Activated CD8-positive, alpha-beta memory T cell treated with anti-CD3 and anti-CD28 coated beads for 36 hours (primary cell): ENCODE results near the gene CEP112. TPM values are rescaled to one million over a fixed set of nuclear protein-coding genes. Genes with fewer than 3 reads are reported as not detected.

Experiments used
- CTCF ChIA-PET: fragments of 350-600 bp; sonication (Branson Sonifier 250); formaldehyde crosslinking; loops from one replicate; lab custom pipeline; 2021; ENCODE audit warnings: antibody characterized with exemption; lab: Charles Lee
- POLR2A ChIA-PET: fragments of 350-600 bp; sonication (Branson Sonifier 250); formaldehyde crosslinking; loops from one replicate; lab custom pipeline; 2021; ENCODE audit warnings: antibody characterized with exemption; lab: Charles Lee
- total RNA-seq, 2 experiments: library from RNA; stranded (reverse); gene quantifications; one replicate each; pipeline ENCODE4 v1.2.3, GENCODE V29; 2021

The CEP112 gene
- total RNA-seq, 2 experiments from 2014 or later: 1.8 to 2.8 TPM

GRCh38 chr17:65956814-65957213 is 235.1 kb downstream of the CEP112 start:
- POLR2A ChIA-PET: no interaction called here

GRCh38 chr17:65954148-65954449 is 237.8 kb downstream of the CEP112 start:
- POLR2A ChIA-PET: no interaction called here
- CTCF ChIA-PET: no interaction called here

More at GRCh38 chr17:65956814-65957213, 235.1 kb downstream of the CEP112 start:
- CTCF ChIA-PET: no interaction called here

GRCh38 chr17:65953316-65954147 is 238.4 kb downstream of the CEP112 start:
- POLR2A ChIA-PET: no interaction called here
- CTCF ChIA-PET: no interaction called here

GRCh38 chr17:65952586-65952985 is 239.3 kb downstream of the CEP112 start:
- CTCF ChIA-PET: no interaction called here
- POLR2A ChIA-PET: no interaction called here

- POLR2A ChIA-PET: no interaction called here
- CTCF ChIA-PET: no interaction called here
Measured at GRCh38 chr17:65952015-65952414, 239.9 kb downstream of the CEP112 start.

- POLR2A ChIA-PET: no interaction called here
- CTCF ChIA-PET: no interaction called here
Measured at GRCh38 chr17:65947831-65948230, 244.1 kb downstream of the CEP112 start.

- ChIA-PET POLR2A (no interaction called here), CTCF (interaction anchor here (0.6 kb wide), 1 partner anchor 441 kb away, joined by 4 read pairs; no protein-coding TSS in a partner anchor)
Measured at GRCh38 chr17:65942592-65942991, 249.3 kb downstream of the CEP112 start.

GRCh38 chr17:65941356-65941899 is 250.5 kb downstream of the CEP112 start:
- CTCF ChIA-PET: no interaction called here
- POLR2A ChIA-PET: no interaction called here

- CTCF ChIA-PET: no interaction called here
- POLR2A ChIA-PET: interaction anchor here (0.5 kb wide), 1 partner anchor 908 kb away, joined by 10 read pairs; no protein-coding TSS in a partner anchor
Measured at GRCh38 chr17:65936013-65936412, 255.9 kb downstream of the CEP112 start.

- POLR2A ChIA-PET: no interaction called here
- CTCF ChIA-PET: no interaction called here
Measured at GRCh38 chr17:65933290-65933689, 258.6 kb downstream of the CEP112 start.

GRCh38 chr17:65931246-65932149 is 260.4 kb downstream of the CEP112 start:
- POLR2A ChIA-PET: no interaction called here

GRCh38 chr17:65930140-65930730 is 261.7 kb downstream of the CEP112 start:
- ChIA-PET POLR2A (no interaction called here), CTCF (no interaction called here)

More at GRCh38 chr17:65931246-65932149, 260.4 kb downstream of the CEP112 start:
- CTCF ChIA-PET: interaction anchor here (0.6 kb wide), 1 partner anchor 218 kb away, joined by 4 read pairs; no protein-coding TSS in a partner anchor

GRCh38 chr17:65926599-65926998 is 265.3 kb downstream of the CEP112 start:
- CTCF ChIA-PET: no interaction called here

GRCh38 chr17:65925606-65926307 is 266.2 kb downstream of the CEP112 start:
- ChIA-PET POLR2A (interaction anchor here (0.6 kb wide), 1 partner anchor 97 kb away, joined by 6 read pairs; no protein-coding TSS in a partner anchor), CTCF (no interaction called here)

More at GRCh38 chr17:65926599-65926998, 265.3 kb downstream of the CEP112 start:
- POLR2A ChIA-PET: no interaction called here

- ChIA-PET POLR2A (no interaction called here), CTCF (no interaction called here)
Measured at GRCh38 chr17:65920996-65921395, 270.9 kb downstream of the CEP112 start.

GRCh38 chr17:65918916-65919315 is 273.0 kb downstream of the CEP112 start:
- CTCF ChIA-PET: no interaction called here

GRCh38 chr17:65918500-65918899 is 273.4 kb downstream of the CEP112 start:
- ChIA-PET CTCF (no interaction called here), POLR2A (no interaction called here)

More at GRCh38 chr17:65918916-65919315, 273.0 kb downstream of the CEP112 start:
- POLR2A ChIA-PET: no interaction called here

GRCh38 chr17:65917560-65917959 is 274.4 kb downstream of the CEP112 start:
- ChIA-PET POLR2A (no interaction called here), CTCF (no interaction called here)

GRCh38 chr17:65916425-65916824 is 275.5 kb downstream of the CEP112 start:
- POLR2A ChIA-PET: no interaction called here

More at GRCh38 chr17:65916425-65916824, 275.5 kb downstream of the CEP112 start:
- CTCF ChIA-PET: interaction anchor here (0.8 kb wide), 1 partner anchor 378 kb away, joined by 3 read pairs; no protein-coding TSS in a partner anchor
